ENCODE measurements around the gene MYO1H. TPM values are rescaled to one million over a fixed set of nuclear protein-coding genes. Genes with fewer than 3 reads are reported as not detected.

Gene MYO1H
- total RNA-seq, 1 donor from 2014 or later, result 4.4 TPM

DNA sequence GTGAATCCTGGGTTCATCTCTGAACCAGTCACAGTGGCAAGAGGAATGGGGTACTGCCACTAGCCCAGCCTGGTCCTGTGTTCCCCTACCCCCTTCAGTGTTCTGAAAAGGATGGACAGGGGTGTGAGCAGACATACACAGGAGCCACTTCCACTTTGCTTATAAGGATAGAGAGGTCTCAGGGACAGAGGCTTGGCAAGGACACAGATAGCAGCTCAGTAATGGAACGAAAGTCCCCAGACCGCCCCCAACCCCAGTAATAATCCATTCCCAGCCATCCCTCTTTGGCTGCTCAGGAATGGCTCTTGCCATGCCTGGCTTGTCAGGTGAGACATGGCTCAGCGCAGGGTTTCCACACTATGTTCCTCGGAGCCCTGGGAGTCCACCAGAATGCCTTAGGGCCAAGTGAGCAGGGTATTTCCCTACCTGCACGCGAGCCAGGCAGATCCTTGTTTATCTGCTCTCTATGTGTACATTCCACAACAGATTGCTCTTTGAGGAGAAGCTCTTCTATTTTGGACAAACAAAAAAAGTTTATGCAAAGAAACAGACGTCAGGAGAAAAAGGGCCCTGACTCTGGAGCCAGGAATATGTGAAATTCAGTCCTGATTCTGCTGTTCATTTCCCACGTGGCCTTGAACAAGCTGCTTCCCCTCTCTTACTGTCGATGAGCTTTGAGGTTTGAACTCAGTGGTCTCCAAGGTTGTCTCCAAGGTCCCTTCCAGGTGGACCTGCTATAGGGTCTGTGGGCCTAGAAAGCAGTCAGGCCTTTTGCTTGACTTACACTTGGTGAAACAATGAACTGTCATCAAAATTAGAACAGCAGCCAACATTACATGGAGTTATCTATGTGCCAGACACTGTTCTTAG lies 139.7 kb downstream of the MYO1H start:
- Mint-ChIP-seq H3K4me1 (ENCODE audit: unreplicated experiment) (no peaks in the 10 kb centered on the region), H3K27me3 (ENCODE audit: unreplicated experiment) (peaks cover 2% of the 10 kb centered on the region)

GRCh38 chr12:109488051-109488665 lies 140.5 kb downstream of the MYO1H start:
- Mint-ChIP-seq H3K9me3 (ENCODE audit: unreplicated experiment) (no peaks in the 10 kb centered on the region), H3K4me1 (ENCODE audit: unreplicated experiment) (no peaks in the 10 kb centered on the region), H3K27ac (ENCODE audit: unreplicated experiment) (no peak overlapping the region), H3K27me3 (ENCODE audit: unreplicated experiment) (peaks cover 2% of the 10 kb centered on the region), H3K36me3 (ENCODE audit: low read depth, unreplicated experiment) (peaks cover 39% of the 10 kb centered on the region), H3K4me3 (ENCODE audit: unreplicated experiment) (no peak overlapping the region)
- TF ChIP-seq, protein P1, sequence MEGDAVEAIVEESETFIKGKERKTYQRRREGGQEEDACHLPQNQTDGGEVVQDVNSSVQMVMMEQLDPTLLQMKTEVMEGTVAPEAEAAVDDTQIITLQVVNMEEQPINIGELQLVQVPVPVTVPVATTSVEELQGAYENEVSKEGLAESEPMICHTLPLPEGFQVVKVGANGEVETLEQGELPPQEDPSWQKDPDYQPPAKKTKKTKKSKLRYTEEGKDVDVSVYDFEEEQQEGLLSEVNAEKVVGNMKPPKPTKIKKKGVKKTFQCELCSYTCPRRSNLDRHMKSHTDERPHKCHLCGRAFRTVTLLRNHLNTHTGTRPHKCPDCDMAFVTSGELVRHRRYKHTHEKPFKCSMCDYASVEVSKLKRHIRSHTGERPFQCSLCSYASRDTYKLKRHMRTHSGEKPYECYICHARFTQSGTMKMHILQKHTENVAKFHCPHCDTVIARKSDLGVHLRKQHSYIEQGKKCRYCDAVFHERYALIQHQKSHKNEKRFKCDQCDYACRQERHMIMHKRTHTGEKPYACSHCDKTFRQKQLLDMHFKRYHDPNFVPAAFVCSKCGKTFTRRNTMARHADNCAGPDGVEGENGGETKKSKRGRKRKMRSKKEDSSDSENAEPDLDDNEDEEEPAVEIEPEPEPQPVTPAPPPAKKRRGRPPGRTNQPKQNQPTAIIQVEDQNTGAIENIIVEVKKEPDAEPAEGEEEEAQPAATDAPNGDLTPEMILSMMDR (IDR thresholded peaks at IDR 0.05; ENCODE audit: unreplicated experiment), result no peak
- no peak for DNase-seq (ENCODE audit: low spot score)

More for the DNA sequence above, 139.7 kb downstream of the MYO1H start:
- Mint-ChIP-seq H3K36me3 (ENCODE audit: low read depth, unreplicated experiment) (peaks cover 38% of the 10 kb centered on the region), H3K4me3 (ENCODE audit: unreplicated experiment) (no peak overlapping the region), H3K27ac (ENCODE audit: unreplicated experiment) (no peak overlapping the region), H3K9me3 (ENCODE audit: unreplicated experiment) (no peaks in the 10 kb centered on the region)
- no peak for DNase-seq (ENCODE audit: low spot score)
- TF ChIP-seq, protein P1 (IDR thresholded peaks at IDR 0.05; ENCODE audit: unreplicated experiment), result no peak

- TF ChIP-seq, protein P1 (IDR thresholded peaks at IDR 0.05; ENCODE audit: unreplicated experiment), result no peak
- H3K4me3 Mint-ChIP-seq (ENCODE audit: unreplicated experiment), result peak overlapping the region; percentile 17
- no peaks in the 10 kb centered on the region for H3K9me3 Mint-ChIP-seq (ENCODE audit: unreplicated experiment)
- no peak for DNase-seq (ENCODE audit: low spot score)
- H3K27me3 Mint-ChIP-seq (ENCODE audit: unreplicated experiment), result peaks cover 2% of the 10 kb centered on the region
- H3K36me3 Mint-ChIP-seq (ENCODE audit: low read depth, unreplicated experiment), result peaks cover 43% of the 10 kb centered on the region
- no peaks in the 10 kb centered on the region for H3K4me1 Mint-ChIP-seq (ENCODE audit: unreplicated experiment)
- no peak overlapping the region for H3K27ac Mint-ChIP-seq (ENCODE audit: unreplicated experiment)
Measured at GRCh38 chr12:109489016-109489954, 141.6 kb downstream of the MYO1H start.

- no peak overlapping the region for H3K27ac Mint-ChIP-seq (ENCODE audit: unreplicated experiment)
- TF ChIP-seq, protein P1 (IDR thresholded peaks at IDR 0.05; ENCODE audit: unreplicated experiment), result no peak
- H3K36me3 Mint-ChIP-seq (ENCODE audit: low read depth, unreplicated experiment), result peaks cover 50% of the 10 kb centered on the region
- no peaks in the 10 kb centered on the region for H3K9me3 Mint-ChIP-seq (ENCODE audit: unreplicated experiment)
- DNase-seq (ENCODE audit: low spot score), result no peak
- peaks cover 2% of the 10 kb centered on the region for H3K27me3 Mint-ChIP-seq (ENCODE audit: unreplicated experiment)
- H3K4me3 Mint-ChIP-seq (ENCODE audit: unreplicated experiment), result no peak overlapping the region
- H3K4me1 Mint-ChIP-seq (ENCODE audit: unreplicated experiment), result no peaks in the 10 kb centered on the region
Measured at GRCh38 chr12:109489955-109490565, 142.4 kb downstream of the MYO1H start.
